ENCODE data around the gene NTN5.
"Not testable (repeated sequence)": the region's sequence is repeated elsewhere in the genome, so short reads cannot be mapped to it uniquely, and the experiment has no call there.

Gene NTN5

GRCh38 chr19:48669903-48670668 is 2.7 kb downstream of the NTN5 start:
- no peak for DNase-seq (ENCODE audit: low read depth in 3 of 3)

- DNase-seq (ENCODE audit: low read depth in 3 of 3), result no peak
Measured at GRCh38 chr19:48668761-48669160, 4.1 kb downstream of the NTN5 start.

- DNase-seq (ENCODE audit: low read depth in 3 of 3), result no peak
Measured at GRCh38 chr19:48668332-48668731, 4.5 kb downstream of the NTN5 start.

- DNase-seq (ENCODE audit: low read depth in 3 of 3), result no peak
Measured at GRCh38 chr19:48665786-48666185, 7.0 kb downstream of the NTN5 start.

GRCh38 chr19:48664476-48664875 is 8.3 kb downstream of the NTN5 start:
- DNase-seq (ENCODE audit: low read depth in 3 of 3), result no peak

GRCh38 chr19:48663667-48664066 is 9.2 kb downstream of the NTN5 start:
- no peak for DNase-seq (ENCODE audit: low read depth in 3 of 3)

- DNase-seq (ENCODE audit: low read depth in 3 of 3), result no peak
Measured at GRCh38 chr19:48661711-48662090, 11.1 kb downstream of the NTN5 start.

GRCh38 chr19:48660852-48661710 is 11.7 kb downstream of the NTN5 start:
- DNase-seq (ENCODE audit: low read depth in 3 of 3), result peak; percentile 54 to 58 (median 55)

GRCh38 chr19:48659768-48660167 is 13.0 kb downstream of the NTN5 start:
- no peak for DNase-seq (ENCODE audit: low read depth in 3 of 3)

GRCh38 chr19:48658483-48658882 is 14.3 kb downstream of the NTN5 start:
- DNase-seq (ENCODE audit: low read depth in 3 of 3), result no peak

- DNase-seq (ENCODE audit: low read depth in 3 of 3), result not testable (repeated sequence)
Measured at GRCh38 chr19:48657828-48658227, 15.0 kb downstream of the NTN5 start.

GRCh38 chr19:48656840-48657474 is 15.9 kb downstream of the NTN5 start:
- no peak for DNase-seq (ENCODE audit: low read depth in 3 of 3)

GRCh38 chr19:48654299-48655059 is 18.3 kb downstream of the NTN5 start:
- no peak for DNase-seq (ENCODE audit: low read depth in 3 of 3)

- no peak for DNase-seq (ENCODE audit: low read depth in 3 of 3)
Measured at GRCh38 chr19:48651683-48652048, 21.2 kb downstream of the NTN5 start.

- DNase-seq (ENCODE audit: low read depth in 3 of 3), result no peak
Measured at GRCh38 chr19:48650974-48651682, 21.7 kb downstream of the NTN5 start.

- DNase-seq (ENCODE audit: low read depth in 3 of 3), result no peak
Measured at GRCh38 chr19:48648134-48648533, 24.7 kb downstream of the NTN5 start.

GRCh38 chr19:48646722-48647216 is 26.0 kb downstream of the NTN5 start:
- no peak for DNase-seq (ENCODE audit: low read depth in 3 of 3)

GRCh38 chr19:48646001-48646721 is 26.7 kb downstream of the NTN5 start, which contains the start of gene CA11:
TSS of gene CA11 (minus strand) at chr19:48646187. CDS start at chr19:48645632, 555 bp downstream.
- peak; percentile 88 to 91 (median 88) for DNase-seq (ENCODE audit: low read depth in 3 of 3)

- no peak for DNase-seq (ENCODE audit: low read depth in 3 of 3)
Measured at GRCh38 chr19:48645620-48646000, 27.2 kb downstream of the NTN5 start.

Data from stimulated activated CD4-positive, alpha-beta T cell treated with anti-CD3 and anti-CD28 coated beads, TNF-alpha, amount 100 ng/mL, for 4 hours (primary cell).